PFSK-1 (cell line): ENCODE measurements around the gene SH3BP5.

ENCODE experiments used
- FOXP2 ChIP-seq: optimal IDR thresholded peaks from 2 replicates; pipeline ENCODE3; 2011; ENCODE audit warnings: borderline replicate concordance, control low read depth, inconsistent platforms; ENCODE audit not compliant: insufficient read depth; ENCODE audit errors: extremely low read length, extremely low read depth
- POLR2AphosphoS5 ChIP-seq: IDR thresholded peaks from 2 replicates; pipeline ENCODE4 v1.6.1; 2012; ENCODE audit warnings: low read depth, mild to moderate bottlenecking, control low read depth, low read length, moderate library complexity
- REST ChIP-seq, 2 experiments: IDR thresholded peaks; 2 replicates each; pipeline versions ENCODE4 v1.6.1 to v1.8.0; 2011 to 2012; ENCODE audit warnings: low read depth in 2 of 2, low read length in 2 of 2, control low read depth in 1 of 2, inconsistent platforms in 1 of 2, mild to moderate bottlenecking in 1 of 2, moderate library complexity in 1 of 2; ENCODE audit not compliant: insufficient read depth in 1 of 2
- SIN3A ChIP-seq: IDR thresholded peaks from 2 replicates; pipeline ENCODE4 v1.6.1; 2012; ENCODE audit warnings: mild to moderate bottlenecking, low read length, moderate library complexity, borderline replicate concordance; ENCODE audit not compliant: insufficient read depth
- TAF1 ChIP-seq: IDR thresholded peaks from 2 replicates; pipeline ENCODE4 v1.6.1; 2012; ENCODE audit warnings: low read length, control low read depth, borderline replicate concordance; ENCODE audit not compliant: insufficient read depth

The SH3BP5 gene

GRCh38 chr3:15286022-15286421 is 46.4 kb downstream of the SH3BP5 start:
- TF ChIP-seq FOXP2, result no peak
- no peak for TF ChIP-seq SIN3A
- TF ChIP-seq TAF1, result no peak
- no peak for TF ChIP-seq POLR2AphosphoS5
- no peak for TF ChIP-seq REST (IDR thresholded peaks at IDR 0.05; ENCODE audit: insufficient read depth in 1 of 2, low read depth in 2 of 2, low read length in 2 of 2)

GRCh38 chr3:15284121-15284889 is 48.1 kb downstream of the SH3BP5 start:
- TF ChIP-seq TAF1, result no peak

GRCh38 chr3:15283702-15284101 is 48.7 kb downstream of the SH3BP5 start:
- TF ChIP-seq FOXP2 (no peak), REST (IDR thresholded peaks at IDR 0.05; ENCODE audit: insufficient read depth in 1 of 2, low read depth in 2 of 2, low read length in 2 of 2) (no peak), TAF1 (no peak), SIN3A (no peak), POLR2AphosphoS5 (no peak)

- TF ChIP-seq SIN3A (no peak), FOXP2 (no peak), REST (IDR thresholded peaks at IDR 0.05; ENCODE audit: insufficient read depth in 1 of 2, low read depth in 2 of 2, low read length in 2 of 2) (no peak), POLR2AphosphoS5 (no peak), TAF1 (no peak)
Observed at GRCh38 chr3:15281817-15282216, 50.6 kb downstream of the SH3BP5 start.

- TF ChIP-seq POLR2AphosphoS5, result no peak
- no peak for TF ChIP-seq FOXP2
- no peak for TF ChIP-seq TAF1
- no peak for TF ChIP-seq REST (IDR thresholded peaks at IDR 0.05; ENCODE audit: insufficient read depth in 1 of 2, low read depth in 2 of 2, low read length in 2 of 2)
- no peak for TF ChIP-seq SIN3A
Observed at GRCh38 chr3:15280853-15281532, 51.4 kb downstream of the SH3BP5 start.
